K562 (cell line): ENCODE results near the gene HPX. TPM values are rescaled to one million over a fixed set of nuclear protein-coding genes. Genes with fewer than 3 reads are reported as not detected.

Source experiments
- ATF2 ChIP-seq: sonication (generic); formaldehyde crosslinking; IDR thresholded peaks from 2 replicates; pipeline ENCODE4 v1.8.1; 2022; ENCODE audit warnings: missing genetic modification reagents
- HSF4 ChIP-seq: fragments of 250-450 bp; sonication (Bioruptor Pico); IDR thresholded peaks from 2 replicates; pipeline ENCODE4 v2.1.2; 2022; ENCODE audit warnings: mild to moderate bottlenecking, moderate library complexity, borderline replicate concordance
- JUN ChIP-seq, 2 experiments: sonication (generic) in 1 of 2; formaldehyde crosslinking in 1 of 2; IDR thresholded peaks; 2 replicates each; pipeline versions ENCODE4 v1.6.1 to v1.8.0; 2012 to 2022; ENCODE audit warnings: borderline replicate concordance in 2 of 2, mild to moderate bottlenecking in 2 of 2, improper control_type of control experiment in 1 of 2, low read depth in 1 of 2, low read length in 1 of 2, missing genetic modification reagents in 1 of 2
- MTA3 ChIP-seq: fragments of 450-650 bp; formaldehyde crosslinking; IDR thresholded peaks from 2 replicates; pipeline ENCODE4 v1.6.1; 2017; ENCODE audit warnings: mild to moderate bottlenecking, borderline replicate concordance
- NFATC3 ChIP-seq: fragments of 450-650 bp; IDR thresholded peaks from 2 replicates; pipeline ENCODE4 v1.6.1; 2017; ENCODE audit warnings: mild to moderate bottlenecking
- NFE2L1 ChIP-seq: fragments of 450-650 bp; IDR thresholded peaks from 2 replicates; pipeline ENCODE4 v1.6.1; 2016; ENCODE audit warnings: missing genetic modification characterization, low read depth, mild to moderate bottlenecking, missing compliant biosample characterization, moderate library complexity, borderline replicate concordance
- NONO ChIP-seq, 2 experiments: fragments of 200-400 bp in 1 of 2; fragments of 450-650 bp in 1 of 2; formaldehyde crosslinking in 1 of 2; IDR thresholded peaks; 2 replicates each; pipeline ENCODE4 v1.6.1; 2017; ENCODE audit warnings: low read depth in 2 of 2, mild to moderate bottlenecking in 2 of 2, moderate library complexity in 2 of 2, low read length in 1 of 2
- NUFIP1 ChIP-seq: fragments of 450-650 bp; IDR thresholded peaks from 2 replicates; pipeline ENCODE4 v1.6.1; 2018; ENCODE audit not compliant: partially characterized antibody
- PHB2 ChIP-seq: fragments of 450-650 bp; IDR thresholded peaks from 2 replicates; pipeline ENCODE4 v1.6.1; 2017; ENCODE audit warnings: low read depth
- SMAD1 ChIP-seq: fragments of 150-350 bp; IDR thresholded peaks from 2 replicates; pipeline ENCODE4 v1.6.1; 2014; ENCODE audit warnings: low read length, low read depth; ENCODE audit not compliant: partially characterized antibody
- SMAD3 ChIP-seq: fragments of 450-650 bp; formaldehyde crosslinking; conservative IDR thresholded peaks from 2 replicates; pipeline ENCODE4 v1.4.0; 2020; ENCODE audit warnings: mild to moderate bottlenecking
- THAP12 ChIP-seq: fragments of 250-450 bp; sonication (Bioruptor Pico); IDR thresholded peaks from 2 replicates; pipeline ENCODE4 v1.9.0; 2021; ENCODE audit warnings: mild to moderate bottlenecking, inconsistent platforms
- TSHZ1 ChIP-seq: fragments of 250-450 bp; sonication (Bioruptor Pico); IDR thresholded peaks from 2 replicates; pipeline ENCODE4 v1.4.0; 2020; ENCODE audit warnings: mild to moderate bottlenecking, moderate library complexity
- XRCC5 ChIP-seq: fragments of 200-400 bp; formaldehyde crosslinking; IDR thresholded peaks from 2 replicates; pipeline ENCODE4 v1.6.1; 2017; ENCODE audit warnings: low read depth, mild to moderate bottlenecking, low read length
- ZC3H4 ChIP-seq: sonication (generic); formaldehyde crosslinking; IDR thresholded peaks from 2 replicates; pipeline ENCODE4 v1.9.0; 2021; ENCODE audit warnings: missing genetic modification reagents, borderline replicate concordance
- ZNF175 ChIP-seq: fragments of 200-800 bp; sonication (Bioruptor generic); IDR thresholded peaks from 2 replicates; pipeline ENCODE4 v1.6.1; 2016; ENCODE audit warnings: low read depth, mild to moderate bottlenecking, missing genetic modification characterization, missing compliant biosample characterization
- ZNF3 ChIP-seq: fragments of 250-450 bp; sonication (Bioruptor Pico); IDR thresholded peaks from 2 replicates; pipeline ENCODE4 v1.5.0; 2021; ENCODE audit warnings: mild to moderate bottlenecking, moderate library complexity
- ZNF561 ChIP-seq: fragments of 450-650 bp; formaldehyde crosslinking; conservative IDR thresholded peaks from 2 replicates; pipeline ENCODE4 v1.4.0; 2020; ENCODE audit warnings: mild to moderate bottlenecking, moderate library complexity
- polyA plus RNA-seq, 8 experiments: library from polyadenylated mRNA; depleted of rRNA in 4 of 8; stranded (reverse) in 5 of 8; unstranded in 3 of 8; fragments of >200 nt; fragmentation: Nextera tagmentation in 2 of 8; fragmentation: Illumina TruSeq in 1 of 8; extraction: Ambion mirVana in 2 of 8; extraction: Trizol in 1 of 8; gene quantifications; 2 replicates each; pipeline versions ENCODE4 v1.2.1 to v1.2.3, GENCODE V29; 2011 to 2014; ENCODE audit warnings: inconsistent platforms in 1 of 8, missing spikeins in 1 of 8
- total RNA-seq, 7 experiments: library from RNA; depleted of rRNA in 6 of 7; stranded (reverse); fragments of >200 nt in 6 of 7; fragmentation: Illumina TruSeq in 2 of 7; extraction: Trizol in 2 of 7; gene quantifications; 2 replicates each; pipeline versions ENCODE4 v1.2.1 to v1.2.3, GENCODE V29; 2011 to 2021; ENCODE audit warnings: low replicate concordance in 1 of 7

HPX gene
- total and polyA plus RNA-seq, 9 of the 15 experiments (the other 6 are each of a cell fraction or from before 2014, with no cell fraction given), result 0.12 to 1.2 (median 0.49) TPM; not detected in 1

GRCh38 chr11:6419009-6419631, 21.7 kb downstream of the HPX start, which contains the start of gene APBB1 (continued):
- TF ChIP-seq TSHZ1 (no peak), ZC3H4 (CRISPR knock-in tag) (no peak), NFATC3 (no peak), ZNF175 (peak; percentile 79; the same call in 1 of the 2 replicates), THAP12 (CRISPR knock-in tag) (no peak; the same call in 1 of the 2 replicates), NUFIP1 (no peak), SMAD1 (no peak), ZNF3 (no peak), NFE2L1 (tag) (no peak), ZNF561 (CRISPR knock-in tag) (no peak), PHB2 (no peak), SMAD3 (CRISPR knock-in tag) (no peak), JUN (IDR thresholded peaks at IDR 0.05; ENCODE audit: borderline replicate concordance, low read depth, low read length) (no peak), JUN (CRISPR knock-in tag; IDR thresholded peaks at IDR 0.05; ENCODE audit: borderline replicate concordance) (no peak), MTA3 (peak; percentile 64; the same call in 1 of the 2 replicates), XRCC5 (no peak), ATF2 (CRISPR knock-in tag) (no peak), HSF4 (no peak), NONO (IDR thresholded peaks at IDR 0.05; ENCODE audit: low read depth in 2 of 2, low read length in 1 of 2) (peak in 1 of 2 experiments; percentile 32; a peak in 1 of 4 replicates)
